ENCODE data around the gene GIGYF1. TPM values are rescaled to one million over a fixed set of nuclear protein-coding genes. Genes with fewer than 3 reads are reported as not detected.
"Not testable (repeated sequence)": the region's sequence is repeated elsewhere in the genome, so short reads cannot be mapped to it uniquely, and the experiment has no call there.

GIGYF1 gene
- total RNA-seq, 1 donor from 2014 or later, result 14.1 TPM

DNA sequence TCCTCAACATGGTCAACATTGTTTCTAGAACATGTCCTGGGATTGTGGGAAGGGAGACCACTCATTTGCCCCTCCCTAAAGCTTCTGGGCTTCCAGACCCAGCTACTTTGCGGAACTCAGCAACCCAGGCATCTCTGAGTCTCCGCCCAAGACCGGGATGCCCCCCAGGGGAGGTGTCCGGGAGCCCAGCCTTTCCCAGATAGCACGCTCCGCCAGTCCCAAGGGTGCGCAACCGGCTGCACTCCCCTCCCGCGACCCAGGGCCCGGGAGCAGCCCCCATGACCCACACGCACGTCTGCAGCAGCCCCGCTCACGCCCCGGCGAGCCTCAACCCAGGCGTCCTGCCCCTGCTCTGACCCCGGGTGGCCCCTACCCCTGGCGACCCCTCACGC lies 26.2 kb upstream of the GIGYF1 start, which contains the start of gene EPO:
EPO (plus strand) TSS at position 190 of the 392 bp plus-strand sequence. CDS start 513 bp downstream, outside the sequence.
- no peak within 1 kb of the TSS for H3K4me3 ChIP-seq (ENCODE audit: low read depth, low read length)
- TF ChIP-seq, protein P1, sequence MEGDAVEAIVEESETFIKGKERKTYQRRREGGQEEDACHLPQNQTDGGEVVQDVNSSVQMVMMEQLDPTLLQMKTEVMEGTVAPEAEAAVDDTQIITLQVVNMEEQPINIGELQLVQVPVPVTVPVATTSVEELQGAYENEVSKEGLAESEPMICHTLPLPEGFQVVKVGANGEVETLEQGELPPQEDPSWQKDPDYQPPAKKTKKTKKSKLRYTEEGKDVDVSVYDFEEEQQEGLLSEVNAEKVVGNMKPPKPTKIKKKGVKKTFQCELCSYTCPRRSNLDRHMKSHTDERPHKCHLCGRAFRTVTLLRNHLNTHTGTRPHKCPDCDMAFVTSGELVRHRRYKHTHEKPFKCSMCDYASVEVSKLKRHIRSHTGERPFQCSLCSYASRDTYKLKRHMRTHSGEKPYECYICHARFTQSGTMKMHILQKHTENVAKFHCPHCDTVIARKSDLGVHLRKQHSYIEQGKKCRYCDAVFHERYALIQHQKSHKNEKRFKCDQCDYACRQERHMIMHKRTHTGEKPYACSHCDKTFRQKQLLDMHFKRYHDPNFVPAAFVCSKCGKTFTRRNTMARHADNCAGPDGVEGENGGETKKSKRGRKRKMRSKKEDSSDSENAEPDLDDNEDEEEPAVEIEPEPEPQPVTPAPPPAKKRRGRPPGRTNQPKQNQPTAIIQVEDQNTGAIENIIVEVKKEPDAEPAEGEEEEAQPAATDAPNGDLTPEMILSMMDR (conservative IDR thresholded peaks at IDR 0.05; ENCODE audit: low read depth, low read length), result no peak
- DNase-seq (ENCODE audit: low read depth), result no peak

- no peak for DNase-seq (ENCODE audit: low read depth)
- no peak overlapping the region for H3K4me3 ChIP-seq (ENCODE audit: low read depth, low read length)
- TF ChIP-seq, protein P1 (conservative IDR thresholded peaks at IDR 0.05; ENCODE audit: low read depth, low read length), result peak; percentile 28
Observed at GRCh38 chr7:100719523-100720278, 25.7 kb upstream of the GIGYF1 start.

GRCh38 chr7:100717073-100717472 lies 23.0 kb upstream of the GIGYF1 start:
- not testable (repeated sequence) for DNase-seq (ENCODE audit: low read depth); H3K4me3 ChIP-seq (ENCODE audit: low read depth, low read length)

DNA sequence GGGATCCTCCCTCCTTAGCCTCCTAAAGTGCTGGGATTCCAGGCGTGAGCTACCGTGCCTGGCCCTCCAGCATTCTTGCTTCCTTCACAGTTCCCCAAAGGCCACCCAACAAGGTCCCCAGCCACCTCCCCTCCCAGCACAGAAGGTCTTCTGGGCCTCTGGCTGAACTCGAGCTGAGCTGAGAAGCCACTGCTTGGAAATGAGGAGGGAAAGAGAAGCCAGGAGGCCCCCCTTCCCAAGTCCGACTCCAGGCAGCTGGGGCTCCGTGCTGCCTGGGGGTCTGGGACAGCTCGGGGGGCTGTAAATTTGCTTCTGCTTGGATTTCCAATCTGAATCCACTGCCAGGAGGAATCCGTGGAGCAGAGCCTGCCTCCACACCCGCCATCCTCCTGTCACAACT lies 20.7 kb upstream of the GIGYF1 start:
- TF ChIP-seq, protein P1 (conservative IDR thresholded peaks at IDR 0.05; ENCODE audit: low read depth, low read length), result no peak
- H3K4me3 ChIP-seq (ENCODE audit: low read depth, low read length), result no peak overlapping the region
- no peak for DNase-seq (ENCODE audit: low read depth)

GRCh38 chr7:100711369-100711768 lies 17.3 kb upstream of the GIGYF1 start:
- no peak for DNase-seq (ENCODE audit: low read depth)
- TF ChIP-seq, protein P1 (conservative IDR thresholded peaks at IDR 0.05; ENCODE audit: low read depth, low read length), result no peak
- no peak overlapping the region for H3K4me3 ChIP-seq (ENCODE audit: low read depth, low read length)

DNA sequence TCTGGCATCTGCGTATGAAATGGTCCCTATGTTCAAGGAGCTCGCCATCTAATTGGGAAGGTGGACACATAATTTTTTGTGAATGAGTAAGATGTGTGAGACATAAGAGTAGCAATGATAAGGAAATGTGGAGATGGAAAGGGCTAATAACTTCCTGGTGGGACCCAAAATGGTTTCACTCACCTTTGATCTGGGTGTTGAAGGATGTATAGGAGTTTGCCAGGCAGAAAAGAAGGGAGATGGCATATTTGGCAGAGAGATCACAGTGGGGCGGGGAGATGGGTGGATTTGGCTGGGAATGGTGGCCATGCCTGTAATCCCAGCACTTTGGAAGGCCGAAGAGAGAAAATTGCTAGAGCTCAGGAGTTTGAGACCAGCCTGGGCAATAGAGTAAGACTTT lies 16.4 kb upstream of the GIGYF1 start:
- TF ChIP-seq, protein P1 (conservative IDR thresholded peaks at IDR 0.05; ENCODE audit: low read depth, low read length), result no peak
- no peak overlapping the region for H3K4me3 ChIP-seq (ENCODE audit: low read depth, low read length)
- DNase-seq (ENCODE audit: low read depth), result no peak

DNA sequence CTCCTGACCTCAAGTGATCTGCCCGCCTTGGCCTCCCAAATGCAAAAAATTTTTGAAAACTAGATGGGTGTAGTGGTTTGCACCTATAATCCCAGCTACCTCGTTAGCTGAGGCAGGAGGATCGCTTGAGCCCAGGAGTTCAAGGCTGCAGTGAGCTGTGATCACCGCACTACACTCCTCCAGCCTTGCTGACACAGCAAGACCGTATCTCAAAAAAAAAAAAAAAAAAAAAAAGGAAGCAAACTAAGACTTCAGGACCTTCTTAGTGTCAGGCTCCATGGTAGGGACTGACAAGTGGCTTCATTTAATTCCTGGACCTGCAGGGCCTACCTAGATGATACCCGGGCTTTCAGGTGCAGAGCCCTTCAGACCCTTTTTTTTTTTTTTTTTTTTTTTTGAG lies 14.3 kb upstream of the GIGYF1 start:
- H3K4me3 ChIP-seq (ENCODE audit: low read depth, low read length), result no peak overlapping the region
- no peak for DNase-seq (ENCODE audit: low read depth)
- TF ChIP-seq, protein P1 (conservative IDR thresholded peaks at IDR 0.05; ENCODE audit: low read depth, low read length), result no peak

All from epithelial cell of proximal tubule (primary cell).